ACC112 (cell line): ENCODE data around the gene ZNF324.
"Not testable (repeated sequence)": the region's sequence is repeated elsewhere in the genome, so short reads cannot be mapped to it uniquely, and the experiment has no call there.

ENCODE experiments used
- H2AFZ ChIP-seq: fragments of 200-600 bp; sonication (generic); one replicate; pipeline ENCODE4 v1.6.0; 2017; ENCODE audit warnings: antibody characterized with exemption, low read length; ENCODE audit not compliant: unreplicated experiment
- H3K27ac ChIP-seq: fragments of 200-600 bp; sonication (generic); 2 replicates; pipeline ENCODE4 v1.5.1; 2014; ENCODE audit warnings: low read depth, mild to moderate bottlenecking, antibody characterized with exemption, low read length, moderate library complexity
- H3K27me3 ChIP-seq: fragments of 200-600 bp; sonication (generic); 2 replicates; pipeline ENCODE4 v1.6.1; 2014; ENCODE audit warnings: mild to moderate bottlenecking, antibody characterized with exemption, low read length, moderate library complexity, mixed read lengths; ENCODE audit not compliant: insufficient read depth
- H3K36me3 ChIP-seq: fragments of 200-600 bp; sonication (generic); 2 replicates; pipeline ENCODE4 v1.6.1; 2016; ENCODE audit warnings: mild to moderate bottlenecking, antibody characterized with exemption, low read length, moderate library complexity, mixed read lengths; ENCODE audit not compliant: insufficient read depth
- H3K4me1 ChIP-seq: fragments of 200-600 bp; sonication (generic); one replicate; pipeline ENCODE4 v1.6.1; 2016; ENCODE audit warnings: low read length, mixed read lengths; ENCODE audit not compliant: insufficient read depth, unreplicated experiment, control insufficient read depth
- H3K4me3 ChIP-seq: fragments of 200-600 bp; sonication (generic); 2 replicates; pipeline ENCODE4 v1.5.1; 2014; ENCODE audit warnings: mild to moderate bottlenecking, low read depth, low read length
- H3K79me2 ChIP-seq: fragments of 200-600 bp; sonication (generic); one replicate; pipeline ENCODE4 v1.6.0; 2016; ENCODE audit warnings: low read length; ENCODE audit not compliant: control insufficient read depth, unreplicated experiment, insufficient read depth

The ZNF324 gene

GRCh38 chr19:58451358-58452101 is 15.3 kb upstream of the ZNF324 start, which contains the start of gene ZNF324B:
Gene ZNF324B (plus strand): TSS chr19:58451622. CDS start chr19:58453702, 2,080 bp downstream.
- no peak within 1 kb of the TSS for H3K27ac ChIP-seq
- no peaks in the 10 kb centered on the region for H3K4me1 ChIP-seq
- H3K36me3 ChIP-seq = no peaks in the 10 kb centered on the region
- H2AFZ ChIP-seq = peak within 1 kb of the TSS; percentile 88
- H3K27me3 ChIP-seq = peaks cover 3% of the 10 kb centered on the region; the same call in 1 of the 2 replicates
- H3K4me3 ChIP-seq = peak within 1 kb of the TSS; percentile 82
- H3K79me2 ChIP-seq = no peaks in the 10 kb centered on the region

GRCh38 chr19:58453743-58454142 is 13.1 kb upstream of the ZNF324 start:
- Histone ChIP-seq H3K27ac (no peak overlapping the region), H3K36me3 (no peaks in the 10 kb centered on the region)

GRCh38 chr19:58455306-58455705 is 11.6 kb upstream of the ZNF324 start:
- Histone ChIP-seq H3K4me3 (no peak overlapping the region), H3K4me1 (no peaks in the 10 kb centered on the region), H2AFZ (no peak overlapping the region), H3K27ac (no peak overlapping the region), H3K36me3 (no peaks in the 10 kb centered on the region), H3K79me2 (no peaks in the 10 kb centered on the region), H3K27me3 (peaks cover 3% of the 10 kb centered on the region; the same call in 1 of the 2 replicates)

More at GRCh38 chr19:58453743-58454142, 13.1 kb upstream of the ZNF324 start:
- H3K4me3 ChIP-seq = no peak overlapping the region
- H3K4me1 ChIP-seq = no peaks in the 10 kb centered on the region
- no peak overlapping the region for H2AFZ ChIP-seq
- no peaks in the 10 kb centered on the region for H3K79me2 ChIP-seq
- peaks cover 3% of the 10 kb centered on the region; the same call in 1 of the 2 replicates for H3K27me3 ChIP-seq

GRCh38 chr19:58456111-58456510 is 10.8 kb upstream of the ZNF324 start:
- Histone ChIP-seq H3K27ac (no peak overlapping the region), H3K79me2 (no peaks in the 10 kb centered on the region), H3K4me3 (no peak overlapping the region), H3K4me1 (no peaks in the 10 kb centered on the region), H2AFZ (no peak overlapping the region), H3K36me3 (no peaks in the 10 kb centered on the region), H3K27me3 (no peaks in the 10 kb centered on the region)

- Histone ChIP-seq H2AFZ (no peak overlapping the region), H3K4me3 (no peak overlapping the region), H3K4me1 (no peaks in the 10 kb centered on the region), H3K27me3 (no peaks in the 10 kb centered on the region), H3K79me2 (no peaks in the 10 kb centered on the region), H3K36me3 (no peaks in the 10 kb centered on the region), H3K27ac (no peak overlapping the region)
Measured at GRCh38 chr19:58460039-58460438, 6.8 kb upstream of the ZNF324 start.

- H3K4me1 ChIP-seq = peaks cover 3% of the 10 kb centered on the region
- no peak overlapping the region for H3K27ac ChIP-seq
- H3K79me2 ChIP-seq = peaks cover 9% of the 10 kb centered on the region
- H2AFZ ChIP-seq = peak overlapping the region; percentile 42
- H3K36me3 ChIP-seq = no peaks in the 10 kb centered on the region
- no peaks in the 10 kb centered on the region for H3K27me3 ChIP-seq
- H3K4me3 ChIP-seq = peak overlapping the region; percentile 86
Measured at GRCh38 chr19:58466089-58466759, 656 bp upstream of the ZNF324 start.

GRCh38 chr19:58468216-58468839 is 1.4 kb downstream of the ZNF324 start:
- Histone ChIP-seq H3K4me3 (peak overlapping the region; percentile 49; the same call in 1 of the 2 replicates), H3K27me3 (no peaks in the 10 kb centered on the region), H3K79me2 (peaks cover 9% of the 10 kb centered on the region), H3K27ac (no peak overlapping the region), H3K4me1 (peaks cover 3% of the 10 kb centered on the region), H2AFZ (no peak overlapping the region), H3K36me3 (no peaks in the 10 kb centered on the region)

- H3K27ac ChIP-seq = no peak overlapping the region
- no peaks in the 10 kb centered on the region for H3K27me3 ChIP-seq
- peaks cover 3% of the 10 kb centered on the region for H3K4me1 ChIP-seq
- no peak overlapping the region for H2AFZ ChIP-seq
- H3K36me3 ChIP-seq = no peaks in the 10 kb centered on the region
- peaks cover 9% of the 10 kb centered on the region for H3K79me2 ChIP-seq
- H3K4me3 ChIP-seq = no peak overlapping the region
Measured at GRCh38 chr19:58469241-58470013, 2.5 kb downstream of the ZNF324 start.

GRCh38 chr19:58470837-58471543 is 4.1 kb downstream of the ZNF324 start:
- not testable (repeated sequence) for H3K27me3 ChIP-seq, H3K4me3 ChIP-seq, H3K36me3 ChIP-seq, H2AFZ ChIP-seq, H3K4me1 ChIP-seq, H3K79me2 ChIP-seq, H3K27ac ChIP-seq

- Histone ChIP-seq H3K4me1 (peaks cover 7% of the 10 kb centered on the region), H2AFZ (no peak overlapping the region), H3K27me3 (no peaks in the 10 kb centered on the region), H3K4me3 (no peak overlapping the region), H3K27ac (no peak overlapping the region), H3K79me2 (peaks cover 9% of the 10 kb centered on the region), H3K36me3 (no peaks in the 10 kb centered on the region)
Measured at GRCh38 chr19:58471736-58472135, 4.9 kb downstream of the ZNF324 start.
